GOT3 (cell line): ENCODE data around the gene ALOX5.

Experiments
- DNase-seq: peaks from one replicate; lab custom pipeline; 2025; ENCODE audit warnings: mixed read lengths; lab: John Stamatoyannopoulos, UW

Gene ALOX5

DNA sequence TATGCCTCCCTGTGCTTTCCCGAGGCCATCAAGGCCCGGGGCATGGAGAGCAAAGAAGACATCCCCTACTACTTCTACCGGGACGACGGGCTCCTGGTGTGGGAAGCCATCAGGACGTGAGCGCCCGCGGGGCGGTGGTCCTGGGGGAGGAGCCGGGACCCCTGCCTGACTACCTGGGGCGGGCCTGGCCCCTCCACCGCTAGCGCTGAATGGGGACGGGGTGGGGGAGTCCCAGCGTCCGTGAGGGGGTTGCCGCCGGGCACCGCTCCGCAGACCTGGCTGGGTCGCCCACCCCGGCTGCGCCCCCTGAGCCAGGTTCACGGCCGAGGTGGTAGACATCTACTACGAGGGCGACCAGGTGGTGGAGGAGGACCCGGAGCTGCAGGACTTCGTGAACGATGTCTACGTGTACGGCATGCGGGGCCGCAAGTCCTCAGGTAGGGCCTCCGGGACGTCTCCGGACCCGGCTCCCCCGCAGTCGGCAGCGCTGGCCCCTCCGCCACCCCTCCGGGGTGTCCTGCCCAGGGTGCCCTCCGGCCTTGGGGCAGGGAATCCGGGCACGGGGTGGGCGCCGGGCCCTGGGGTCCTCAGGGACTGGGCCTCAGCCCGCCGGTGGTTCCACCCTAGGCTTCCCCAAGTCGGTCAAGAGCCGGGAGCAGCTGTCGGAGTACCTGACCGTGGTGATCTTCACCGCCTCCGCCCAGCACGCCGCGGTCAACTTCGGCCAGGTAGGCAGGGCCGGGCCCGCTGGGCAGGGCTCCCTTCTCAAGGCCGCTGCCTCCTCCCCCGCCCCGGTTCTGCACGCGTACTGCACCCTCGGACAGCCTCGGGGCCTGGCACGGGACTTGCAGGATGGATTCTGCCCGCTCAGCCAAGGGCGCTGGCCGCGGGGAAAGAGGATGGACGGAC lies 69.3 kb downstream of the ALOX5 start:
- DNase-seq = no peak

DNA sequence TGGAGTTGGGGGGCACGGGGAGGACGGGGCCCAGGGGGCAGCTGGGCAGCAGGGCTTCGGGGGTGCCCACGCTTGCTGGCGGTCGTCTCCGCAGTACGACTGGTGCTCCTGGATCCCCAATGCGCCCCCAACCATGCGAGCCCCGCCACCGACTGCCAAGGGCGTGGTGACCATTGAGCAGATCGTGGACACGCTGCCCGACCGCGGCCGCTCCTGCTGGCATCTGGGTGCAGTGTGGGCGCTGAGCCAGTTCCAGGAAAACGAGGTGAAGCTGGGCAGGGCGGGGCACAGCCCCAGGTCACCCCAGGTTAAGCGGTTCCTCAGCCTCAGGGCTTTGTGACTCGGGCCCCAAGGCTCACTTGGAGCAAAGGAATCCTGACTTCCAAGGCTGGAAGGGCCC lies 70.0 kb downstream of the ALOX5 start:
- DNase-seq = no peak

DNA sequence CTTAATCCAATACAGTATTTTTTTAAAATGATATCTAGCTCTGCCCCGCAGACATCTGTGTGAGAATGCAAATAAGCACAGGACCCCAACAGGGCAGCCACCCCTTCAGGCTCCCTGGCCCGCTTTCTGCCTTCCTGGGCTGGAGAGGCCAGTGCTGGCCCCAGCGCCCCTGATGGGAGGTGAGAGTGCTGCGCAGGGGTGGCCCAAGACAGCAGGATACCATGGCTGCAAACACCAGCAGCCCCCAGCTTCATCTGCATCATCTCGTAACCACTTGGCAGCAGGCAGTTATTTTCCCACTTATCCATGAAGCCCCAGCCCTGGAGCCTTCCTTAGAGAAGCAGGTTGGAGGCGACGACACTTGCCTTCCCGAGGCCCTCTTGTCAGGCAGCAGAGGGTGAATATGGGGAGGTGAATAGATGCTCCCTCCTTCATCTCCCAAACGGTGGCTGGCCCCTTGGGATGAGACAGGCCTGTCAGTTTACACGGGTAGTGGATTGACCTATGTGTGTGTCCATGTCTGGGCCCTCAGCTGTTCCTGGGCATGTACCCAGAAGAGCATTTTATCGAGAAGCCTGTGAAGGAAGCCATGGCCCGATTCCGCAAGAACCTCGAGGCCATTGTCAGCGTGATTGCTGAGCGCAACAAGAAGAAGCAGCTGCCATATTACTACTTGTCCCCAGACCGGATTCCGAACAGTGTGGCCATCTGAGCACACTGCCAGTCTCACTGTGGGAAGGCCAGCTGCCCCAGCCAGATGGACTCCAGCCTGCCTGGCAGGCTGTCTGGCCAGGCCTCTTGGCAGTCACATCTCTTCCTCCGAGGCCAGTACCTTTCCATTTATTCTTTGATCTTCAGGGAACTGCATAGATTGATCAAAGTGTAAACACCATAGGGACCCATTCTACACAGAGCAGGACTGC lies 71.2 kb downstream of the ALOX5 start:
- DNase-seq = no peak

DNA sequence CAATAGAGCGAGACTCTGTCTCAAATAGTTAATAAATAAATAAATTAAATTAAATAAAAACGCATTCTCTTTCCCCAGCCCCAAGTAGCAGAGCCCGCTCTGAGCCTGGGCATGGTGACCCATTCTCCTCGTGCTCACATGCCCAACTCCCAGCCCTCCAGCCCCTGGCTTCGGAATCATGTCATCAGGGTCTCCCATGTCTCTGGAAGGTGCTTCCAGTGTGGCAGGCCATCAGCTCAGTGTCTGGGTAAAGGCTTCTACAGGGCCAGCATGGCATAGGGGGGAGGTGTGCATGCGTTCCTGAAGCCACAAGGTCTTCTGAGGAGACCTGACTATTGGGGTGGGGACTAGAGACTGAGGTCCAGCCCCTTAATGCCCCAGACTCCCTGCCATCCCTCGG lies 72.8 kb downstream of the ALOX5 start:
- DNase-seq = no peak

DNA sequence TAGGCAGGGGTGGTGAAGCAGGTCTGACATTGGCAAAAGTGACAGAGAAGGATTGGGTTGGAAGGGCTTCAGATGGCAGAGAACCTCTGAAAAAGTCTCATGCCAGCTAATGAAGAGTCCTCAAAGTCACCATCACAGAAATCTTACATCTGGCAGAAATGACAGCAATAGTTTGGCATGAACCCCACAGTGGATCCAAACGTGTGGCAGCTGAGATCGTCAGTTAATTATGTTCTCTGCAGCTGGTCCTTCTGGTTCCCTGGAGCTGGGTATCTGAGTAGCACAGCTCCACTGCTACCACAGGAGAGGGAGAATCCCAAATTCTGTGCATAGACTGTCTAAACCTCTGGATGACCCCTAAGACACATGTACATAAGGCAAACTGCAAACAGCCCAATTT lies 73.4 kb downstream of the ALOX5 start:
- DNase-seq = no peak

DNA sequence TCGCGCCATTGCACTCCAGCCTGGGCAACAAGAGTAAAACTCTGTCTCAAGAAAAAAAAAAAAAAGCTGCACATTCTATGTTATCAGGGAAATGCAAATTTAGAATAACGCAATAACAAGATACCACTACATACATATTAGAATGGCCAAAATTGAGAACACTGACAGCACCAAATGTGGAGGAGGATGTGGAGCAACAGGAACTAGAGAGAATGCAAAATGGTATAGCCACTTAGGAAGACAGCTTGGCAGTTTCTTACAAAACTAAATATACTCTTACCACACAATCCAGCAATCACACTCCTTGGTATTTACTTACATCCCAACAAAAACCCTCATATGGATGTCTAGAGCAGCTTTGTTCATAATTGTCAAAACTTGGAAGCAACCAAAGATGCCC lies 76.8 kb downstream of the ALOX5 start:
- DNase-seq = no peak

DNA sequence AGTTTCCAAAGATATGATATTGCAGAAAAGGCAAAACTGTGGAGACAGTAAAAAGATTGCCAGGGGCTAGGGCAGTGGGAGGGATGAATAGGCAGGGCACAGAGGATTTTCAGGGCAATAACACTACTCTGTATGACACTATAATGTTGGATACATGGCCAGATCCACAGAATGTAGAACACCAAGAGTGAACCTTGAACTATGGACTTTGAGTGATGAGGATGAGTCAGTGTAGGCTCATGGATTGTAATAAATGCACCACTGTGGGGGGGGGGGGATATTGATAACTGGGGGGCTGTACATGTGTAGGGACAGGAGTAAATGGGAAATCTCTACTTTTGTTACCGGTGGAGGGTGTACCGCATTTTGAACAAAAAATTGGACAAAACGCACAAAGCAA lies 77.4 kb downstream of the ALOX5 start:
- no peak for DNase-seq

DNA sequence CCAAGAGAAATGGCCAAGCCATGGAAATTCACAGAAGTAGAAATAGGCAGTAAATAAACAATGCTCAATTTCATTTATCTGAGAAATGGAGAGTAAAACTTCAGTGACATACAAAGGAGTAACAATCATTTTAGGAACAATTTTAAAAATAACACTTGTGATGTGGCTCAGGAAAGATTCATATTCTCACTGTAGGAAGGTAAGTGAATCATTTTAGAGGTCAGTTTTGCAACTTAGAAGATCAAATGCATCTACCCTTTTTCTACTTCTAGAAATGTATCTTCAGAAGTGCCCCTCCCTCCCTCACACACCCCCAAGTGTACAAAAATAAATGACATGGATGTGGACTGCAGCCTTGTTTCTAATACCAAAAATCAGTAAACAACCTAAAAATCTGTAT lies 78.3 kb downstream of the ALOX5 start:
- no peak for DNase-seq

DNA sequence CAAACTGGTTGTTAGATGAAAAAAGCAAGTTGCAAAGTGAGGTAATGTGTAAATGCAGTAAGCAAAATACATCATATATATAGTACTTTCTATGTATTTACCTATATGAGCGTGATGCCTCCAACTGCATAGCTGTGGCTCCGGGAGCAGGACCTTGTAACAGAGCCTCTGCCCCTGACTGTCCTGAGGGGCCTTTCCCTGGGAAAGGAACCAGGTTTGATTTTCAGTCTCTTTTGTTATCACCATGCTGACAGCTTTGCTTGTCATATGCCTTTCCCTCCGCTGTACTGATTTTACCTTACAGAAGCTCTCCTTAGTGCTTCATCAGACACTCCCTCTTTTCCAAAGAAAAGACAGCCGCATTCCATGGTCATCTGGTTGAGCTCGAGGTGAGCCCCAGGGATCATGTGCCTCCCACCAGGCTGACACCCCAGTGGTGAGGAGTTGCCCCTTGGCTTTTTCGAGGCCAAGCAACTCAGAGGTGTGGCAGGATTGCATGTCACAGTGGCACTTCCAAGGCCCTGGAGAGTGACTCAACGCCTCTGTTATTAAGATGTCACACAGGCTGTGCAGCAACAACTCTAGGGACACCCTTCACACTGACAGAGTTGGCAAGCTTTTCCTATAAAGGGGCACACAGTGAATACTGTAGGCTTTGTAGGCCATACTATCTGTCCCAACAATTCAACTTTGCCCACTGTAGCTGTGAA lies 78.9 kb downstream of the ALOX5 start:
- DNase-seq = no peak

DNA sequence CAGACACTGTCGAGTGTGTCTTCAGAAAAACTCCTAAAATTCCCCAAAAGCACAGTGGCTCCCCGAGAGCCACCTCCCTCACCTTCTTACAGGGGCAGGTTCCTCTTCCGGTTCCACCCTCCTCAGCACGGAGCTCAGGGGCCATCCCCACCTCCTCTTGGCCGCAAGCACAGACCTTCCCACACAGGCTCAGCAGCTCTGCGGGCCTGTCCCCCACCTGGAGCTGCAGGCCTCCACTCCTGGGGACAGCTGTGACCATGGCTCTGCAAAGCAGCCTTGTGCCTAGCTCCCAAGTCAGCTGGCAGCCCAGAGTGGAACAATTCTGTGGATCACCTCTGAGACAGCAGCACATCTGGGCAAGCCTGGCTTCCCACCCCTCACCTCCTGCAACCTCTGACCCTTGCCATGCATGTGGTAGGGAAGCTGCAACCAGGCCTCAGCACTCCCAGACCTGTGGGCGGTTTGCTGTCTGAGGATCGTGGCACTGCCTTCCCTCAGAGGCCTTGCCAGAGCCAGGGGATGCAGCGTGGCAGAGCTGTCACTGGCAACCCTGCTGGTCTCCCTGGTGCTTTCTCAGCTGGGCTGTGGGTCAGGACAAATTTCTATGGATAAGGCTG lies 79.7 kb downstream of the ALOX5 start:
- no peak for DNase-seq

DNA sequence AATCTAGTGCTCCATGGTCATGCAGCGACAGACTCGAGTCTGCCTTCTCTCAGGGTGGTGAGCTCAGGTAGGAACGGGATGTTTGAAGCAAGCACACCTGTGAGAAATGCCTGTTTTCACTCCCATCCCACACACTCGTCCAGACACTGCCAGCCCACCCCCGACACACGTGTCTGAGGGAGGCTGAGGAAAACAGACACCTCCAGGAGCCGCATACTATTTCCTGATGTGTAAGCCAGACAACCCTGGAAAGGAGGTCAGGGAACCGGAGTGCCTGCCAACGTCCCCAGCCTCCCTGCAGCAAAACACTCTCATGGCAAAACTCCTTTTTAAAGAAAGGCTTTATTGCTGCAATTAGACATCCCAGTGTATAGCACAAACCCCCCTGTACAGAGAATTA lies 80.2 kb downstream of the ALOX5 start:
- no peak for DNase-seq

DNA sequence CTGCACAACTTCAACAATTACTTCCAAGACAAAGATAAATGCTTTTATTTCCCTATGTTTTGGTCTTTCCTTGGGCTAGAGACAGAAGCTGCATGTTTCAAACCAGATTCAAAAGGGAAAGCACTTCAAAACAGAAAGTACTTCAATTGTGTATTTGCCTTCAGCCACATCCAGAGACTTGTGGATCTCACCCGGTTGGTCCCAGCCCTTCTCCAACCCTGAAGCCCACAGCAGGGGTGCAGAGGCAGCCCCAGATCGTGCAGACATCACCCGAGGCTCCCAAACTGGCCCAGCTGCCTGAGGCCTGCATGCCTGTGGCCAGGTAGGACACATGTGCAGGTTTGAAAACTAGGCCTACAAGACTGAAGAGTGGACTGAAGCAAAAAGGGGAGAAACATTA lies 80.8 kb downstream of the ALOX5 start:
- no peak for DNase-seq

DNA sequence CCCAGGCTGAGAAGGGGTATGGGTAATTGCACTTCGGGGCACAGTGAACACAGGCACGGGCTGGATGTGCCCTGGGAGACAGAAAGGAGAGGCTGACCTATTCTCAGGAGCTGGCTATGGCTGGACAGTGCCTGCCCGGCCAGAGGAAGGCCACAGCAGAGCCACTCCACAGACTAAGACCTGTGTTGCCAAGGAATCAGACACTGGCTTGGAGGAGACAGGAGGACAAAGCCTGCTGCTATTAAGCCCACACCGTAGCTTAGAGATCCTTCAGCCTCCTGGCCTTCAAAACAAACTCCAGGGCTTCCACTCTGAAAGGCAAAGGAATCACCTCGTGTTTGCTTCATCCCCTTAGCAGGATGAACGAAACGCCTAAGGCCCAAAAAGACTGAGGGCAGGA lies 82.2 kb downstream of the ALOX5 start:
- DNase-seq = no peak

DNA sequence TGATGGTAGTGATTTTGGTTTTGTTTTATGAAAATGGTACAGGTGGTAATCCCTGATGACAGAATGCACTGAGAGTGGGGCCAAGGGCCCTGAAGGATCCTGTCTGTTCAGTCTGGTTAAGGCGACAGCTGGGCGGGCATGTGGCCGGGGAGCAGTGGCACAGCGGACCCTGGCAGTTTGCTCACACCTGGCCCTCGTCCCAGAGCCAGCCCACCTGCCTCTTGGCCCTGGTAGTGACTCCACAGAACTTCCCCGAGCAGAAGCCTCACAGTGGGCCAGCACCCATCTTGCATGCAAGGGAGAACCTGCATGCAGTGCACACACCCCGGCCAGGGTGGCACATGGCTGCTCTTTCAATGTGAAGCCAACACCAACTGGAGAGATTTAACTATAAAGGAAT lies 82.8 kb downstream of the ALOX5 start:
- DNase-seq = no peak

DNA sequence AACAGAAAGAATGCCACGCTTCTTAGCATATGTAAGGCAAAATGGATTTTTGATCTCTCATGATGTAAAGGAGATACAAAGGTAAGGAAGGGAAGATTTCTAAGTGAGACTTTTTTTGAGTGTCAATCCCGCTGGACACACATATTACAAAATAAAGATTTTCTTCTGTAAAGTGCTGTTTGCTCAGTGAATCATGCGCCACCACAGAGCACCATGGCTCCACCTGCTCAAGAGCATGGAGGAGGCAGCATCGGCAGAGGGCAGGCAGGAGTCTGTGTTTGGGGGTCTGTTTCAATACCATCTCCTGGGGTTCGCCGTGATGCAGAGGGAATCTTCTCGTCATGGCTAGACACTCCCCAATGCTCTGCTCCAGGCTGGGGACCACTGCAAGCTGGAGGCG lies 83.5 kb downstream of the ALOX5 start:
- no peak for DNase-seq

DNA sequence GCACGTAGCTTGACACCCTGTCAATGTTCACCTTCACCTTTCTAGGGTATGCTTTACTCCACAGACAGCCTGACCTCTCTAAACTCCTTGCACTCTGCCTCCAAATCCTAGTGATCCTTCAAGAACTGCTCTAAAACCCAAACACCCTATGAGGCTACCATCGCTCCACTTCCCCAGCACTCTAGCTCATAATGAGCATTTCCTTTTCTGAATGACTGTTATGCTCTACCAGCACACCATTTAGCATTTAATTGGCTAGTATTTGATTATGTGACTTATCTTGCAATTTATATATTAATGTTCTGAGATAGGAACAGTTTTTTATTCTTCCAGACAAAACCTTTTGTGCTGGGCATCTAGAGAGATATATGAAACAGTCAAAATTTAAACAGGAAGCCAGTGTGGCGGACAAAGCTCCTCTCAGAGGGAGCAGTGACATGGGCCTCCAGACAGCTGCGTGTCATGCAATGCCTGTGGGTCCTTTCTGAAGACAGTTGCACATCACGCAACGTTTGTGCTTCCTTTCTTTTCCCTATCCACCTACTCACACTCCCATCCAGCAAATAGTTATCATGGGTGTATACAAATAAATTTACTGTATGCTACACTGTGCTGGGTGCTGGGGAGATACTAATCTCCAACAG lies 86.3 kb downstream of the ALOX5 start:
- DNase-seq = no peak

DNA sequence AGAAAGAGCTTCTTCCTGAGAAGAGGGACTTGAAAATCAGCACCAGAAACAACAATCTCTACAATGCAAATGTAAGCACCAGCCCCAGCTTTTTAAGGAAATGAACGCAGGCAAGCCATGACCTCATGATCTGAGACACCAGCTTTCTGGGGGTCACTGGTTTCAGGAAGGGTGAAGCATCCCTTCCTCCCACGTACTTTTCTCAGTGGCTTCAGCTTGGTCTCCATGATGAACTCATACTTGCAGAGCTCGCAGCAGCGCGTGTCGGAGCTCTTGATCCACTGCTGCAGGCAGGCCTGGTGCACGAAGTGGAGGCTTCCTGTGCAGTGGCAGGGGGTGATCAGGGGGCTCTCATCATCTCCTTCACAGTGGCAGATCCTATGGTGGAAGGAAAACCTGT lies 87.0 kb downstream of the ALOX5 start:
- no peak for DNase-seq

DNA sequence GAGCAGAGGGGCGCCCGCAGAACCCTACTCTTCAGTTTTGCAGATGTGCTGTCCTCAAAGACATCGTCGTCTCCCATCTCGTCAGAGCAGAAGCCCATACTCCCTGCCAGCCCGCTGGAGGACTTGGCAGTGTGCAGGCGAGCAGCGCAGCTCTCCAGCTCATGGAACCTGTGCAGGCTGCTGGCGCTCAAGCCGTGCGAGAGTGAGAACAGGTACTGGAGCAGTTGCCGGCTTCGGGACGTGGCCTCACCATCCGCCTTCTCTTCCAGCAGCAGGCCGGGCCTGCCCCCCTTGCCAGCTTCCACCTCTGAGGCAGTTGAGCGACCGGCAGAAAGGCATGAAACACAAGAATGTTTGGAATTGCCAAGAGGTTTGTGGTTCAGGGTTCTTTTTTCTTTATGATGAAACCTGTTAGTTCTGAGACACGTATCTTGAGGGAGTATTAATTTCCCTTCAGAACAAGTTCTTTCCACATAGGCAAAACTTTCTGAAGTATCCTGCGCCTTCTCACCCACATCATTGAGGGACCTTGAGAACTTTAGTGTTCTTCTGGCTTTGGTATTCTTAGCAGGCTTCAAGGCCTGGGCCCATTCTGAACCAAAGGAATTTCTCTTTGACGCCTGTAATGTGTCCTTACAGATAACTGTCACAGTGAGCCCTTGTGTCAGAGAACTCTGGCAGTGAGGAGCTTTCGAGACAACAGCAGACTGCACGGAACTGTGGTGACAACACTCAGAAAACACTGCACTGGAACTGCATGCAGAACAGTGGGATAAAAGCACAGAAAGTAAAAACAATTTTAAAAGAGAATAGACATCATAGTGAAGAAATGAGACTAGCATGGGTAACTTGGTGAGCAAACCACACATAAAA lies 89.5 kb downstream of the ALOX5 start:
- DNase-seq = no peak

DNA sequence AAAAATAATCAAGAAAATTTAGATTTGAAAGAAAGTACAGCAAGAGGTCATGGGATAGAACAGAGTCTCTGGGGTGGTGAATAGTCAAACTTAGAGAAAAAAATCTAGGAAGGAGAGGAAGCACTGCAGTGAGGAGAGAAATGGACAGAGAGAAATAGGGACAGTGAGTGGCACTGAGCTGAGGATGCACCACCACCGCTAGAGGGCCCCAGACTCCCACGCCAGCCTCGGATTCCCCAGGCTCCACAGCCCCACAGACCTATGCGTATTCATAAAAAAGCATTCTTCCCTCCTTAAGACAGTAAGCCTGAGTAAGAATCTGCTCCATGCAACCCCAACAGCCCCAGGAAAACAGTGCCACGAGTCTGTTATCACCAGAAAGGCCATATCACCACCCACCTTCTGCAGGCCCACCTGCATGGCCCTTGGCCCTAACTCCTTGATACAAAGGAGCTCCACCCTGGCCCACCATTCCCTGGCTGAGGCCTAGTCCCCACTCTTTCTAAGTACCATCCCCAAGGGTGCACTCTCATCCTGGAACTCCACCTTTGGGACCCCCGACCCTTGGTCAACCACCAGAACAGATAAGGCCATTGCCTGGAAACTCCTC lies 91.0 kb downstream of the ALOX5 start:
- no peak for DNase-seq

DNA sequence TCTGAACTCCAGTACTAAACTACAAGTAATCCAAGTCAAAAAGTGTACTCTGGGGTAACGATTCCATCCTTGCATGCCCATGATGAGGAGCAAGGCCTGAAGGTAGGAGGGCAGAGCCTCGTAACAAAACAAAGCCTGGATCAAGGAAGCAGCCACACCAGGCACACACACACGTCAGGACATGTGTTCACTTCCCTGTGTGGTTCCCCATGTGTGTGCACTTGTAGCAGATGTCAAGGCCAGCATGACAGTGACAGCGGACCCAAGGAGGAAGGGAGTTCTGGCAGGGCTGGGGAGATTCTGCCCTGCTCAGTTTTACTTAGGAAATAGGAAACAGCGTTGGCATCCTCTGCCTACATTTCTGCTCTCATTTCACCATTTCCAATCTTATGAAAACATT lies 92.8 kb downstream of the ALOX5 start:
- no peak for DNase-seq
